Keratinocyte (primary cell): ENCODE results near the gene ARHGEF28. TPM values are rescaled to one million over a fixed set of nuclear protein-coding genes. Genes with fewer than 3 reads are reported as not detected.

ENCODE experiments used
- DNase-seq: peaks from one replicate; pipeline ENCODE4 v3.0.0-alpha.2; 2011; ENCODE audit warnings: low read depth, missing footprints, low spot score
- FAIRE-seq: peaks from 2 replicates; lab custom pipeline; 2011; peaks lifted over from hg19 to GRCh38; lab: Jason Lieb, UNC
- H2AFZ ChIP-seq: 2 replicates; pipeline ENCODE4 v1.6.0; 2012; ENCODE audit warnings: low read length, control low read depth, inconsistent platforms; ENCODE audit not compliant: control insufficient read depth
- H3K27ac ChIP-seq: 2 replicates; pipeline ENCODE4 v1.5.1; 2011; ENCODE audit warnings: low read length; ENCODE audit not compliant: control insufficient read depth, insufficient read depth
- H3K27me3 ChIP-seq: 3 replicates; pipeline ENCODE4 v1.6.0; 2011; ENCODE audit warnings: low read length; ENCODE audit not compliant: control insufficient read depth, insufficient read depth; ENCODE audit errors: extremely low read depth
- H3K36me3 ChIP-seq, 2 experiments: 2 replicates in 1 of 2; 3 replicates in 1 of 2; pipeline ENCODE4 v1.5.1; 2011; ENCODE audit warnings: low read length in 2 of 2, mild to moderate bottlenecking in 1 of 2; ENCODE audit not compliant: control insufficient read depth in 2 of 2, insufficient read depth in 2 of 2; ENCODE audit errors: extremely low read depth in 1 of 2
- H3K4me1 ChIP-seq: 3 replicates; pipeline ENCODE4 v1.5.1; 2011; ENCODE audit warnings: low read length; ENCODE audit not compliant: control insufficient read depth, insufficient read depth; ENCODE audit errors: extremely low read depth
- H3K4me2 ChIP-seq: 3 replicates; pipeline ENCODE4 v1.6.0; 2011; ENCODE audit warnings: low read depth, low read length; ENCODE audit not compliant: control insufficient read depth, insufficient read depth; ENCODE audit errors: extremely low read depth
- H3K4me3 ChIP-seq, 3 experiments: fragments of 200-600 bp in 1 of 3; sonication (generic) in 1 of 3; 2 replicates in 2 of 3; 3 replicates in 1 of 3; pipeline ENCODE4 v1.5.1; 2011 to 2016; ENCODE audit warnings: low read length in 3 of 3, mild to moderate bottlenecking in 3 of 3, control low read depth in 2 of 3, inconsistent platforms in 1 of 3, low read depth in 1 of 3, mixed read lengths in 1 of 3, mixed run types in 1 of 3, moderate library complexity in 1 of 3; ENCODE audit not compliant: control insufficient read depth in 2 of 3, insufficient read depth in 2 of 3; ENCODE audit errors: extremely low read depth in 1 of 3
- H3K79me2 ChIP-seq: 2 replicates; pipeline ENCODE4 v1.6.0; 2012; ENCODE audit warnings: low read length; ENCODE audit not compliant: control insufficient read depth, insufficient read depth
- H3K9ac ChIP-seq: 3 replicates; pipeline ENCODE4 v1.6.0; 2011; ENCODE audit warnings: low read length; ENCODE audit not compliant: control insufficient read depth, insufficient read depth; ENCODE audit errors: extremely low read depth
- H3K9me1 ChIP-seq: 3 replicates; pipeline ENCODE4 v1.6.0; 2011; ENCODE audit warnings: low read length; ENCODE audit not compliant: control insufficient read depth, insufficient read depth; ENCODE audit errors: extremely low read depth
- H3K9me3 ChIP-seq: 2 replicates; pipeline ENCODE4 v1.5.1; 2012; ENCODE audit warnings: low read depth, low read length; ENCODE audit not compliant: control insufficient read depth
- H4K20me1 ChIP-seq: 3 replicates; pipeline ENCODE4 v1.6.0; 2011; ENCODE audit warnings: low read length; ENCODE audit not compliant: control insufficient read depth, insufficient read depth; ENCODE audit errors: extremely low read depth
- CTCF ChIP-seq, 3 experiments: IDR thresholded peaks in 1 of 3; conservative IDR thresholded peaks in 1 of 3; optimal IDR thresholded peaks in 1 of 3; 2 replicates in 2 of 3; 3 replicates in 1 of 3; pipeline versions ENCODE3 to v1.5.1; 2011; ENCODE audit warnings: low read length in 3 of 3, mild to moderate bottlenecking in 3 of 3, moderate library complexity in 2 of 3, control low read depth in 1 of 3, inconsistent platforms in 1 of 3; ENCODE audit not compliant: insufficient read depth in 2 of 3; ENCODE audit errors: extremely low read depth in 1 of 3
- EZH2 ChIP-seq: IDR thresholded peaks from one replicate; pipeline ENCODE4 v1.6.1; 2012; ENCODE audit warnings: inconsistent platforms, mild to moderate bottlenecking, low read length, moderate library complexity
- dilution Hi-C: fragments of 300-500 bp; cut with MboI; formaldehyde crosslinking; loops from one replicate; pipeline ENCODE4 v1.7.0; 2020; ENCODE audit warnings: low sequenced_read_pairs; ENCODE audit not compliant: extremely low pct_ligation_motif_present
- polyA plus RNA-seq, 5 experiments: library from polyadenylated mRNA; depleted of rRNA in 3 of 5; stranded (reverse) in 3 of 5; stranded (forward) in 1 of 5; unstranded in 1 of 5; fragments of >200 nt; gene quantifications; 1 replicate in 1 of 5; 2 replicates in 3 of 5; 3 replicates in 1 of 5; pipeline versions ENCODE4 v1.2.1 to v1.2.3, GENCODE V29; 2011 to 2012; ENCODE audit warnings: missing spikeins in 2 of 5, low read depth in 1 of 5, low replicate concordance in 1 of 5

The ARHGEF28 gene
- polyA plus RNA-seq, 1 donor (not counting 4 experiments of a cell fraction or from before 2014, with no cell fraction given) = 31.6 TPM

GRCh38 chr5:73977146-73977545 lies 351.1 kb downstream of the ARHGEF28 start:
- dilution Hi-C loops = no loop called here
- no peaks in the 10 kb centered on the region for H3K4me1 ChIP-seq
- no peak for FAIRE-seq

GRCh38 chr5:73979321-73979720 lies 353.3 kb downstream of the ARHGEF28 start:
- Histone ChIP-seq H3K4me3 (no peak overlapping the region), H4K20me1 (no peaks in the 10 kb centered on the region), H3K79me2 (no peaks in the 10 kb centered on the region), H3K9me3 (no peaks in the 10 kb centered on the region), H3K4me2 (no peak overlapping the region), H3K9ac (no peak overlapping the region), H3K27ac (no peak overlapping the region), H2AFZ (no peak overlapping the region), H3K36me3 (no peaks in the 10 kb centered on the region), H3K27me3 (no peaks in the 10 kb centered on the region), H3K4me1 (peaks cover 9% of the 10 kb centered on the region), H3K9me1 (no peaks in the 10 kb centered on the region)
- FAIRE-seq (no peak), DNase-seq (no peak)
- dilution Hi-C loops = no loop called here
- TF ChIP-seq EZH2 (no peak), CTCF (optimal IDR thresholded peaks at IDR 0.05 in 1 of 3, IDR thresholded peaks at IDR 0.05 in 1 of 3, conservative IDR thresholded peaks at IDR 0.05 in 1 of 3; ENCODE audit: extremely low read depth in 1 of 3, insufficient read depth in 2 of 3, low read length in 3 of 3) (no peak)

More at GRCh38 chr5:73977146-73977545, 351.1 kb downstream of the ARHGEF28 start:
- Histone ChIP-seq H3K4me2 (no peak overlapping the region), H4K20me1 (no peaks in the 10 kb centered on the region), H3K36me3 (no peaks in the 10 kb centered on the region), H3K79me2 (no peaks in the 10 kb centered on the region), H2AFZ (no peak overlapping the region), H3K9me3 (no peaks in the 10 kb centered on the region), H3K27me3 (no peaks in the 10 kb centered on the region), H3K4me3 (no peak overlapping the region), H3K27ac (no peak overlapping the region), H3K9me1 (no peaks in the 10 kb centered on the region), H3K9ac (no peak overlapping the region)
- TF ChIP-seq CTCF (optimal IDR thresholded peaks at IDR 0.05 in 1 of 3, IDR thresholded peaks at IDR 0.05 in 1 of 3, conservative IDR thresholded peaks at IDR 0.05 in 1 of 3; ENCODE audit: extremely low read depth in 1 of 3, insufficient read depth in 2 of 3, low read length in 3 of 3) (no peak), EZH2 (no peak)
- DNase-seq = no peak
